Endodermal cell (in vitro differentiated cells): ENCODE results near the gene MYBBP1A. TPM values are rescaled to one million over a fixed set of nuclear protein-coding genes. Genes with fewer than 3 reads are reported as not detected.

Source experiments
- DNase-seq: peaks from one replicate; pipeline ENCODE4 v3.0.0-alpha.2; 2017
- H3K27ac ChIP-seq: 2 replicates; pipeline ENCODE4 v1.5.1; 2013; ENCODE audit warnings: mild to moderate bottlenecking, low read depth, low read length, moderate library complexity
- H3K27me3 ChIP-seq: 2 replicates; pipeline ENCODE4 v1.6.1; 2013; ENCODE audit warnings: mild to moderate bottlenecking, low read length, moderate library complexity; ENCODE audit not compliant: insufficient read depth, control insufficient read depth, poor library complexity, severe bottlenecking
- H3K36me3 ChIP-seq: 2 replicates; pipeline ENCODE4 v1.7.0; 2013; ENCODE audit warnings: mild to moderate bottlenecking, low read length, moderate library complexity; ENCODE audit not compliant: control insufficient read depth, insufficient read depth
- H3K4me1 ChIP-seq: one replicate; pipeline ENCODE4 v1.7.0; 2013; ENCODE audit warnings: low read length; ENCODE audit not compliant: control insufficient read depth, insufficient read depth
- H3K4me3 ChIP-seq: 2 replicates; pipeline ENCODE4 v1.5.1; 2013; ENCODE audit warnings: mild to moderate bottlenecking, low read length, moderate library complexity
- H3K9ac ChIP-seq: 2 replicates; pipeline ENCODE4 v1.6.1; 2013; ENCODE audit warnings: mild to moderate bottlenecking, low read length, moderate library complexity; ENCODE audit not compliant: poor library complexity, severe bottlenecking; ENCODE audit errors: extremely low read depth
- H3K9me3 ChIP-seq: 2 replicates; pipeline ENCODE4 v1.6.1; 2013; ENCODE audit warnings: mild to moderate bottlenecking, low read length, moderate library complexity; ENCODE audit not compliant: control insufficient read depth
- H3K27ac Mint-ChIP-seq: 2 replicates; pipeline ENCODE4 v1.8.0; 2020; ENCODE audit warnings: mixed read lengths
- H3K27me3 Mint-ChIP-seq: 2 replicates; pipeline ENCODE4 v1.8.0; 2021; ENCODE audit warnings: mild to moderate bottlenecking, mixed read lengths; ENCODE audit not compliant: insufficient read depth
- H3K36me3 Mint-ChIP-seq: 2 replicates; pipeline ENCODE4 v1.8.0; 2020; ENCODE audit warnings: low read depth, mixed read lengths
- H3K4me1 Mint-ChIP-seq: 2 replicates; pipeline ENCODE4 v1.8.0; 2020; ENCODE audit warnings: mixed read lengths
- H3K4me3 Mint-ChIP-seq: 2 replicates; pipeline ENCODE4 v1.8.0; 2020; ENCODE audit warnings: mild to moderate bottlenecking, moderate library complexity, mixed read lengths
- H3K9me3 Mint-ChIP-seq: 2 replicates; pipeline ENCODE4 v1.8.0; 2020; ENCODE audit warnings: mild to moderate bottlenecking, mixed read lengths
- WGBS, 2 experiments: methylation state at CpG; one replicate each; pipeline versions ENCODE4 v1.1.5 to v1.1.7; 2013; ENCODE audit warnings: missing lambda C conversion rate in 2 of 2, mixed read lengths in 1 of 2; ENCODE audit not compliant: insufficient coverage in 1 of 2, insufficient read length in 1 of 2; 5-methylcytosine and 5-hydroxymethylcytosine counted together
- total RNA-seq, 2 donors: library from RNA; stranded (reverse); fragmentation: NEBNext Ultra II Directional in 1 of 2; extraction: Animal tissue kit (Norgen Biotek cat#: 25700) in 1 of 2; gene quantifications; 2 replicates in 1 of 2; 3 replicates in 1 of 2; pipeline ENCODE4 v1.2.1, GENCODE V29; 2021
- TF ChIP-seq, protein P1 (sequence below): fragments of 200-600 bp; sonication (generic); conservative IDR thresholded peaks from 2 replicates; pipeline ENCODE4 v1.5.0; 2021; ENCODE audit warnings: antibody characterized with exemption, mild to moderate bottlenecking

Gene MYBBP1A
- total RNA-seq, 2 donors from 2014 or later: 55.6 to 70.9 TPM

DNA sequence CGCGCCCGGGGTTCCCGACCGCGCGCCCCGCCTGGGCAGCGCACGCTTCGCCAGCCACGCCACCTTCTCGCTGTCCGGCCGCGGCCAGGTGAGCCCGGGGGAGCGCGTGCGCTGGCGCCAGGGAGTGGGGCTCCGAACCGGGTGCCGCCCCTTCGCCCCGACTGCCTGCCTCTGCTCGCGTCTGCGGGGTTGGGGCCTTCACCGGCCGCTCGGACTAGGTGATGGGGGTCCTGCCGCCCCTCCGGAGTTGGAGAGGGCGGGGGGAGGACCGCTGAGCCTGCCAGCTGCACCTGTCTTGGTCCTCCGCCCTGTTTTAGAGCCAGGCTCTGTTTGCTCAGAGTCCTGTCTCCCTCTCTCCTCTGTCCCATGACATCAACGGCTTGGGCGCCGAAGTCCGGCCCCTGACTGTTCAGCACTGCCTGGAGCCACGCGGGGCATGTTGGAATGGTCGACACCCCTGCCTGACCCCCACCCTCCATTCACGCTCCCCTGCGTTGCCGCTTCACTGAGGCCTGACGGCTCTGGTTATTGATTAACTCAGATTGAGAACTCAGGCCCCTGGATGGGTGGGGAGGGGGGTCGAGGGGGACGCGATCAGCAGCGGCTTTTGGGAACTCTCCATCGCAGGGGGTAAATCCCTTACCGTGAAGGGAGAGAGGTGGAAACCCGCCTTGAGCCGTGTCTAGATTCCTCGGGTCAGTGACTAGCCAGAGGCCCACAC is 29.9 kb upstream of the MYBBP1A start:
- Histone ChIP-seq H3K9ac (no peak overlapping the region), H3K4me3 (no peak overlapping the region), H3K27ac (no peak overlapping the region), H3K9me3 (no peaks in the 10 kb centered on the region), H3K27me3 (peaks cover 50% of the 10 kb centered on the region), H3K4me1 (no peaks in the 10 kb centered on the region), H3K36me3 (no peaks in the 10 kb centered on the region)
- no peak overlapping the region for H3K27ac Mint-ChIP-seq
- H3K9me3 Mint-ChIP-seq: no peaks in the 10 kb centered on the region
- H3K36me3 Mint-ChIP-seq: no peaks in the 10 kb centered on the region
- H3K4me1 Mint-ChIP-seq: peaks cover 5% of the 10 kb centered on the region
- DNase-seq: peak; percentile 78
- peaks cover 59% of the 10 kb centered on the region for H3K27me3 Mint-ChIP-seq
- H3K4me3 Mint-ChIP-seq: peak overlapping the region; percentile 50
- 16 to 21% methylated on average over 39 to 57 of the region's 57 CpGs for WGBS, 2 experiments
- TF ChIP-seq, protein P1, sequence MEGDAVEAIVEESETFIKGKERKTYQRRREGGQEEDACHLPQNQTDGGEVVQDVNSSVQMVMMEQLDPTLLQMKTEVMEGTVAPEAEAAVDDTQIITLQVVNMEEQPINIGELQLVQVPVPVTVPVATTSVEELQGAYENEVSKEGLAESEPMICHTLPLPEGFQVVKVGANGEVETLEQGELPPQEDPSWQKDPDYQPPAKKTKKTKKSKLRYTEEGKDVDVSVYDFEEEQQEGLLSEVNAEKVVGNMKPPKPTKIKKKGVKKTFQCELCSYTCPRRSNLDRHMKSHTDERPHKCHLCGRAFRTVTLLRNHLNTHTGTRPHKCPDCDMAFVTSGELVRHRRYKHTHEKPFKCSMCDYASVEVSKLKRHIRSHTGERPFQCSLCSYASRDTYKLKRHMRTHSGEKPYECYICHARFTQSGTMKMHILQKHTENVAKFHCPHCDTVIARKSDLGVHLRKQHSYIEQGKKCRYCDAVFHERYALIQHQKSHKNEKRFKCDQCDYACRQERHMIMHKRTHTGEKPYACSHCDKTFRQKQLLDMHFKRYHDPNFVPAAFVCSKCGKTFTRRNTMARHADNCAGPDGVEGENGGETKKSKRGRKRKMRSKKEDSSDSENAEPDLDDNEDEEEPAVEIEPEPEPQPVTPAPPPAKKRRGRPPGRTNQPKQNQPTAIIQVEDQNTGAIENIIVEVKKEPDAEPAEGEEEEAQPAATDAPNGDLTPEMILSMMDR: no peak

DNA sequence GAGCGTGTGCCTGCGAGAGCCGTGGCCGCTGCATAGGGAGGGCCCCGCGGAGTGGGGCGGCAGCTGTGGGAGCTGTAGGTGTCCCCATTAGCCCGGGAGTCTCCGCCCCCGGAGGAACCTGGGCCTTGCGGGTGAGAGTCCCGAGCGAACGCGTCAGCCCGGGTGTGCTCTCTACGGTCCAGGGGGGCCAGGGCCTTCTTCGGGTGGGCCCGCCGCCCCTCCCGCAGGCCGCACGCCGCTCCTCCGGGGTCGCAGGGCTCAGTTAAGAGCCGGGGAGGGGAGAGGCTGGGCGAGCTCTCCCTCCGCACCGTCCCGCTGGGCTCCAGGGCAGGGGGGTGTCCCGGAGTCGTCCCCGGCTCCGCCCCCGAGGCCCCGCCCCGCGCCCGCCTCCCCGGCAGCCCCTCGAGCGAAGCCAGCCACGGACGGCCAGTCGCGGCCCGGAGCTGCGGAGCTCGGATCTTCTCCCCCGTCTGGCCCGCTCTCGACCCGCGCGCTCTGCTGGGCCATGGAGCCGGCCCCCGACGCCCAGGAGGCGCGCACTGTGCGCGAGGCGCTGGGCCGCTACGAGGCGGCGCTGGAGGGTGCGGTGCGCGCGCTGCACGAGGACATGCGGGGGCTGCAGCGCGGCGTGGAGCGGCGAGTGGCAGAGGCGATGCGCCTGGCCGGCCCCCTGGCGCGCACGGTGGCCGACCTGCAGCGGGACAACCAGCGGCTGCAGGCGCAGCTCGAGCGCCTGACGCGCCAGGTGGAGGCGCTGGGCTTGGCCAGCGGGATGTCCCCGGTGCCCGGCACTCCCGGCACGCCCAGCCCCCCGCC is 29.1 kb upstream of the MYBBP1A start, which contains the start of gene SMTNL2:
TSS of gene SMTNL2 (plus strand) at position 429 of the 816 bp plus-strand sequence. CDS start at position 506, 77 bp downstream.
- Mint-ChIP-seq H3K36me3 (no peaks in the 10 kb centered on the region), H3K4me1 (peaks cover 5% of the 10 kb centered on the region)

DNA sequence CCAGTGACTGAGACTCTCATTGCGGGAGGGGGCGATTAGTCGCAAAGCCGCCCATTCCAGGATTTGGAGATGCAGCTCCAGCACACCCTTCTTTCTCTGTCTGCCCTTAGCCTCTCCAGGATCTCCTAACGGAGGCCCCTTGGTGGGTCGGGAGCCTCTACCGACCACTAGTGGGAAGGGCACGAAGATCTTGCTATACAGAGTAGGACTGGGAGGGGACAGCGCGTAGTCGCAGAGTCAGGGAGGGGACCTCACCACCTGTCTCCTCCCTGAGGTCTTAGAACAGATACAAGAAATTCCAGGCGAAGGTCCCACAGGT is 28.6 kb upstream of the MYBBP1A start:
- Histone ChIP-seq H3K36me3 (no peaks in the 10 kb centered on the region), H3K9ac (no peak overlapping the region), H3K27ac (no peak overlapping the region), H3K4me1 (no peaks in the 10 kb centered on the region), H3K27me3 (peaks cover 50% of the 10 kb centered on the region), H3K4me3 (peak overlapping the region; percentile 71), H3K9me3 (no peaks in the 10 kb centered on the region)
- WGBS, 2 experiments: 25 to 27% methylated on average over 4 to 12 of the region's 12 CpGs
- TF ChIP-seq, protein P1: peak; percentile 68
- peak; percentile 86 for DNase-seq
- H3K36me3 Mint-ChIP-seq: no peaks in the 10 kb centered on the region
- peaks cover 60% of the 10 kb centered on the region for H3K27me3 Mint-ChIP-seq
- H3K4me1 Mint-ChIP-seq: peaks cover 5% of the 10 kb centered on the region
- no peaks in the 10 kb centered on the region for H3K9me3 Mint-ChIP-seq
- H3K27ac Mint-ChIP-seq: no peak overlapping the region
- H3K4me3 Mint-ChIP-seq: peak overlapping the region; percentile 56

More for the DNA sequence above, 29.1 kb upstream of the MYBBP1A start, which contains the start of gene SMTNL2:
- 0 to 1% methylated on average over 33 to 100 of the region's 100 CpGs for WGBS, 2 experiments
- H3K27me3 ChIP-seq: peaks cover 50% of the 10 kb centered on the region
- H3K9ac ChIP-seq: no peak within 1 kb of the TSS
- no peaks in the 10 kb centered on the region for H3K9me3 ChIP-seq
- peak; percentile 87 for DNase-seq
- Mint-ChIP-seq H3K9me3 (no peaks in the 10 kb centered on the region), H3K4me3 (peak within 1 kb of the TSS; percentile 56), H3K27me3 (peaks cover 60% of the 10 kb centered on the region), H3K27ac (no peak within 1 kb of the TSS)
- H3K27ac ChIP-seq: no peak within 1 kb of the TSS
- TF ChIP-seq, protein P1: no peak
- no peaks in the 10 kb centered on the region for H3K36me3 ChIP-seq
- no peaks in the 10 kb centered on the region for H3K4me1 ChIP-seq
- peak within 1 kb of the TSS; percentile 71 for H3K4me3 ChIP-seq
